Stimulated activated CD8-positive, alpha-beta memory T cell treated with anti-CD3 and anti-CD28 coated beads, Interleukin-12 subunit alpha, Interleukin-12 subunit beta, amount 100 ng/mL, for 1 hour (primary cell): Measurements from ENCODE around the gene TMEM235.

Experiments used
- DNase-seq: peaks from one replicate; pipeline ENCODE4 v3.0.0-alpha.2; 2020; ENCODE audit warnings: low read depth

Gene TMEM235

DNA sequence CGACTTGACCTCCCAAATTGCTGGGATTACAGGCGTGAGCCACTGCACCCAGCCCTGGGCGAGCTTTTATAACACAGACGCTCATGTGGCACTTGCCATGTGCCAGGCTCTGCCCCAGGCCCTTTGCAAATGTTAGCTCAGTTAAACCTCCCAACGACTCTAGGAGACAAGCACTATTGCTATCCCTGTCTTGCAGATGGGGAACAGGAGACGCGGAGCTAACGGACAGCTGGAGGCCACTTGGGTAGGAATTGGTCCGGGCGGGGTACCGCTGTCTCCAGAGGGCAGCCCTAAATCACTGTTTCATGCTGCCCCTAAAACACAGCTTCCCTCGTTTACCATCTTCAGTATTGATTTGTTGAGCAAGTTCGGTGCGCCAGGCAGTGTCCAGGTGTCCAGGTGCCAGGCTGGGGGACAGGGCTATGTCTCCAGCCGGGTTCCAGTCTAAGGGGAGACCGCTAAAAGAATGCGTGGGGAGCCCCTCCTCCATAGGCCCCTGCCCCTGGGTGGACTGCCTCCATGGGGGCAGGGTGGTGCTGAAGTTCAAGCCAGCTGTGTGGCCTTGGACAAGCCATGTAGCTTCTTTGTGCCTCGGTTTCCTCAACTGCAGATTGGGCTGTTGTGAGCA, 23.7 kb downstream of the TMEM235 start:
- no peak for DNase-seq

DNA sequence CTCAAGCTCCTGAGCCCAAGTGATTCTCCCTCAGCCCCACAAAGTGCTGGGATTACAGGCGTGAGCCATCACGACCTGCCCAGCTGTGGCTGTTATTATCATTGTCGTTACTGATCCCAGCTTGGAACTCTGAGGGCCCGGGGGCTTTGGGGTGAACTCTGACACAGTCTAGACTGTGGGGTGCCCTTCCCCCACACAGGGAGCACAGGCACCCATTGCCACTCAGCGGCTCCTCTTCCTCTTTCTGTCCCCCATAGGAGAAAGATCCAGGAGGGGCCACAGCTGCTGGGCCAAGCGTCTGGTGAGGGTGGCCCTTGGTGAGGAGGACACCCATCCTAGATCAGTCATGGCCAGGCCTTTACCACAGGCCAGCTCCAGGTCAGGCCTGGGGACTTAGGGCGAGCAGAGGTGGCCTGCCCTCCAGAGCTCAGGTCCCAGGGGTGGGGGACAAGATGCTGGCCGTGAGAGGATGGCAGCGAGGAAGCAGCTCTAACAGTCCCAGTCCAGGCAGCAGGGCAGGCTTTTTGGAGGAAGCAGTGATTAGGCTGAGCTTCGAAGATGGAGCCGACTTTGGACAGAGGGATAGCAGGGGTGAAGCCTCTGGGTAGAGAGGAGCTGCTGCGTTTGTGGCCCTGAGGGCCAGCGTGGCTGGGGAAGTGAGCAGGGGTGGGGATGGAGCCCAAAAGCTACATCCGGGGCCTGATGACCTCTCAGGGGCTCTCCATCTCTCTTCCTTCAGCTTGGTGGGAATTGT, 24.7 kb downstream of the TMEM235 start:
- no peak for DNase-seq

DNA sequence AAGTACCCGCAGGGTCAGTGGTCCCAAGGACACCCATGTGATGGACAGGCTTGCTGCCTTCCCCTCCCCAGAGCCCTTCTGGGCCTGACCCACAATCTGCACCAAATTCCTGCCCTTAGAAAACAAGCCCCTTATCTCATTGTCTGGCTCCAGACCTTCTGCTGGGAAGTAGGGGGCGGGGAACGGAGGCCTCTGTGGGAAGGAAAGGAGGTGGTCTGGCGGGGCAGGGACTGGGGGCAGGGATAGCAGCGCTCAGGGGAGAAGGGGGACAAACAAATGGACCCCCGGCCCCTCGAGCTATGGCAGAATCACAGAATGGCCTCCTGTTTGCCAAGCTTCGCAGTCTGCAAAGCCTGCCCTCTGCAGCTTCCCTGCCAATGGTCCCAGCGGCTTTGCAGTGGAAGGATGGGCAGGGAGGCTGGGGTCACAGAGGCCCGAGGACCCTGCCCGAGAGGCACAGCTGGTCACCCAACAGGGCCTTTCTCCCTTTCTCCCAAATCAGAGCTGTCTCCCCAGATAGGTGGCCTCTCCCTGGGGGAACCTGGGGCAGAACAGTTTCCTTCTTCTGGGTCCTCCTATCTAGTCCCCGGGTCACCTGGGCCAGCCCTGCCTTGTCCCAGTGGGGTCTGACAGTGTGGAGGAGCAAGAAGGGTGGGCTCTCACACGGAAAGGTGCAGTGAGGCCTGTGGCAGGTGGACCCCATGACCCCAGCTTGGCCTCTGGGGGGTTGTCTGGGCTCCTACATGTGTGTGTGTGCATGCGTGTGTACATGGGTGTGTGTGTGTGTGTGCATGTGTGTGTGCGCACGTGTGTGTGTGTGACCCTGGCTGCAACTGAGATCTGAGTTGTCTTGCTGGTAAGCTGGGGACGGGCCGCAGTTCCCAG, 25.5 kb downstream of the TMEM235 start:
- DNase-seq: no peak

DNA sequence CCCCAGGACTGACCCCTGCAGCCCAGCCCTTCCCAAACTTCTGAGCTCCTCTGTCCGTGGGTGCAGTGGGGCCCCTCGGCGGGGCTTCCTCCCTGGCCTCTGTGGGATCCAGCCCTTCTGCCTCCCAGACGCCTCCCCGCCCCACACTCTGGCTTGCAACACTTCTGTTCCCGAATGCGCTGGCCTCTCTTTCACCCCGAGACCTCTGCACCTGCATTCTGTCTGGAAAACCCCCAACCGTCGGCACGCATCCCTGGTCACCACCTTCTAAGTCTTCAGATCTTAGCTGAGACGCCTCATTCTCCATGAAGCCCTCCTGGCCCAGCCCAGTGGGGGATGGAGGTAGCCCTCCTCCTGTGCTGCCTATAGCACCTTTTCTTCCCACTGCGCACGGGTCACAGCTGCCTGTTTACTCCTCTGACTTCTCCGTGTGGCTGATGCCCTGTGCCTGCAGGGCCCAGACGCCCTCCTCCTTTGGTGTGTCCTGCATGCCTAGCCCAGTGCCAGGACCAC, 26.4 kb downstream of the TMEM235 start:
- no peak for DNase-seq

DNA sequence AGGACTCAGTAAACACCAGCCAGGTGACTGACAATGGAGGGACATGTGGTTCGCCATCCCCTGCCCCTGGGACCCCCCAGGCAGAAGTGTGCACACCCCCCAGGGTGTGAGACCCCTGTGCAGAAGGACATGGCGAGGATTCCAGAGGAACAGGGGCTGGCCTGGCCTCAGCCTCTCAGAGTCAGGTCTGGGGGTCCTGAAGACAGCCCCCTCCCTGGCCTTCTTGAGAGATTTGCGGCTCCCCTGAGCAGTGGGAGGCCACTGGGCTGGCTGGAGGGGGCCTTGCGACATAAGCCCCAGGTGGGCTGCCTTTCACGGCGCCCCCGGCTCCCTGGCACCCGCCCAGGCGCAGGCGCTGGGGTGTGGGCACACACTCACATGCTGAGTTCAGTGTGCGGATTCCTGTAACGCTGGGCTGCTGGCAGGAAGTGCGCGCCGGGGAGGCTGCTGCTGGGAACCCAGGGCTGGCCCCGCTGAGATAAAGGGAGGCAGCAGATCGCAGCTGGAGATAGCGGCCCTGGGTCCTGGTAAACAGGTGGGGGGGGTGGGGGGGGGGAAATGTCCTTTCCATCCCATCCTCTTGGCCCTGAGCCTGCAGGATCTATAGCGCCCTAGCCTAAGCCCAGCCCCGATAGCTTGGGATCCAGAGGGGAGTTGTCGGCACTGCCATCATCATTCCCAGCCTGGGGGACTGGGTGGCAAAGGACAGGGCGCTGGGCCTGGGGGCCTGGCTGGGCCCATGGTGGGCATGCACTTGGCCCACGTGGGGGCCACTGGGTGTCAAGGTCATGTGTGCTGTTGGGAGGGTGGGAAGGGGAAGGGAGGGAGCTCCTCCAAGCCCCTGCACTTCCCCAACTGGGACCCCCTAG, 27.1 kb downstream of the TMEM235 start:
- DNase-seq: no peak

DNA sequence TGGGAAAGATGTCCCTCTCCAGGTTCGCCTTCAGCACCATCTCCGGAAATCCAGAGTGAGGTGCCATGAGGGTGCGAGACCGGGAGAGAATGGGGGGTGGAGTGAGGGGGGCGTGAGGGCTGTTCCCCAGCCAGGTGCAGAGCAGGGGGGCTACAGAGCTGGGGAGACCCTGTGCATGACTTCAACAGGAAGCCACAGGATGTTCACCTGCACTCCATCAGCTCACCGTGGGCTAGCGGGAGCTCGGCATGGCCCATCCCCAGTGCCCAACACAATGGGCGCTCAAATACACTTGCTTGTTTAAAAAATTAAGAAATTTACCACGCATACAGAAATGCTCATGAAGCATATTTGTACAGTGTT, 27.7 kb downstream of the TMEM235 start:
- DNase-seq: no peak

DNA sequence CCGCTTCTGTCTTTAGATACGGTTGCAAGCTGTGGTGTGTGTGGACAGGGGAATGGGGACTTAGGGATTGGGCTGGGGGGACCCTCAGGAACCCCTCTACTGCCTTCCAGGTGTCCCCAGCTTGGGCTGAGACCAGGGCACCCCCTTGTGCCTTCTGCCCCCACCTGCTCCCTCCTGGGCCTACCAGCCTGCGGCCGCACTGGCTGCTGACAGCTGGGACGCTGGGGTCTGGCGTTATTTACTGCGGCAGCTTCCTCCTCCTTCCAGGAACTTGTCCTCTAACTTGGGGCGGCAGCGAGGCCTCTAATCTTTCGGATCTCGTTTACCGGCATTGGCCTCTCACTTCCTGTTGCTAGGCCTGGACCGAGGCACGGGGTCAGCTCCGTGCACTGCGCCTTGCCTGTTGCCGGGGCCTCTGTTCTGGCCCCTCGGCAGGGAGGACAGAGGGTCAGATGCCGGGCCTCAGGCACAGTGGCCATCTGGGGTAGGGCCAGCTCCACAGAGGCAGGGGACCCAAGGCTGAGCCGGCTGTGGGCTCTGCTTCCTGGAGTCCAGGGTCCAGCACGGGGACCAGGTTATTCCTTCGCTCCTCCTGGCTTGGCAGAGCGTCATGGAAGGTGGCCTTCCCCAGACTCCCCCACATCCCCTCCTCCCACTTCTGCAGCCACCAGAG, 31.8 kb downstream of the TMEM235 start:
- DNase-seq: no peak

DNA sequence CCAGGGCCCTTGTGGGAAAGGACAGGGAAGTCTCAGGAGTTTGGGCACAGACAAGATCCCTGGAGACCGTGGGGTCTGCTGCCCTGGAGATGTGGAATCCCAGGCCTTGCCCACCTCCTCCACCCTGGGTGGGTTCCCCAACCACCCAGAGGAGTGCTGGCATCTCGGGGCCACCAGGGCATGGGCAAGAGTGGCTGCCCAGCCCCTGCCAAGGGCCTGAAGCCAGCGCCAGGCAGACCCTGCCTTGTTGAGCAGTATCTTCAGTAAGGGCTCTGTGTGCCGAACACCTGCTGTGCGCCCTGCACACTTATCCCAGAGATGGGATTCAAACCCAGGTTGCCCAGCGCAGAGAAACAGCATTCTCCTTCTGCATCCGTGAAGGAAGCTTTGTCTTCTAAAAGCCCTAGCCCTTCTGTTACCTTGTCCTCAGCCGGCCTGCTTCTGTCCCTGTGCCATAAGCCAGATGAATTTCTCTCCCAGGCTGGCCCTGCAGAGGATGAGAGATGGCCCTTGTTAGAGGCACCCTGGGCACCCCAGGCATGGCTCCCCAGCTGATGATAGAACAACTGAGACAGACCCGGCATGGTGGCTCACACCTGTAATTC, 32.4 kb downstream of the TMEM235 start:
- DNase-seq: no peak

DNA sequence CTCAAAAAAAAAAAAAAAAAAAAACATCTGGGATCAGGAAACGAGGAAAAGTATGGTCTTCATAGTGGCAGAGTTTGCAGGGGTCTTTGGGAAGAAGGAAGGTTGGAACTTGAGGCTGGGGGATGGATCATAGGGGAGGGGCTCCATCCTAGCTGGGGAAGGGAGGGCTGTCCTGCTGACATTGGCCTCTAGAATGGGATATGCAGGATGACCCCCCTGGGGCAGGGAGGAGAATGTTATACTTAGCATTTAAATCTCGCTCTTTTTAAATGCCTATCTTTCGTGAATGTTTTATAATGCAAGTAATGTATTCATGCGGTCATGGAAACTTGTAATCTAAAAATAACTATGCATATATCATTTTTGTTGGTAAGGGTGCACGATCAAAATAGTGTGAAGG, 33.2 kb downstream of the TMEM235 start:
- DNase-seq: no peak

DNA sequence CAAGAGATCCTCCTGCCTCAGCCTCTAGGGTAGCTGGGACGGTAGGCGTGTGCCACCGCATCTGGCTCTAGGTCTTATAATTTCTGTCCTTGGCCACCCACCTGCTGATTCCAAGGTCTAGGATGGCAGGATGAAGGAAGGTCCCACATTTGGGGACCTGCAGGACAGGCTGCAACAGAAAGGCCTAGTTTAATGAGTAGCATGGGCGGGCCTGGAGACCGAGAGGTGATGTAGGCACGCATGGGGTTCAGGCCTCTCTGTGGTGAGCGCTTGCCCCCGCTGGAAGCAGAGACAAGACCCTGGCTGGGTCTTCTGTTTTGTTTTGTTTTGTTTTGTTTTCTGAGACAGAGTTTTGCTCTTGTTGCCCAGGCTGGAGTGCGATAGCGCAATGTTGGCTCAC, 33.7 kb downstream of the TMEM235 start:
- no peak for DNase-seq

DNA sequence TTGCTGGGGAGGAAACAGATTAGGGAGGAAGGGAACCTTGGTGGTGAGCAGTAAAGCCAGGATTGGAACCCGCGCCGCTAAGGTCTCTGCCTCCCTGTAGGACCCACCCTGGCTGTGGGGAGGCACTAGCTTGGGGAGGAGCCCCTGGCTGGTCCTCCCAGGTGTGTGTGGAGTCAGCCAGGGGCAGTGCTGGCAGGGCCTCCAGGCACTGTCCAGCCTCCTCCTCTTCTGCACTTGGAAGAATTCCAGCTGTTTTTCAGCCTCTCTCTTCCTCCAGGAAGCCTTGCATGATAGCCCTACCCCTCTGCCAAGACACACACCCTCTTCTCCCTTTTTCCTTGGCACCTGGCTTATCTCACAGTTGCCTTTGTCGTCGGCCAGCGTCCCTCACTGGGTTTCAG, 34.8 kb downstream of the TMEM235 start:
- no peak for DNase-seq

DNA sequence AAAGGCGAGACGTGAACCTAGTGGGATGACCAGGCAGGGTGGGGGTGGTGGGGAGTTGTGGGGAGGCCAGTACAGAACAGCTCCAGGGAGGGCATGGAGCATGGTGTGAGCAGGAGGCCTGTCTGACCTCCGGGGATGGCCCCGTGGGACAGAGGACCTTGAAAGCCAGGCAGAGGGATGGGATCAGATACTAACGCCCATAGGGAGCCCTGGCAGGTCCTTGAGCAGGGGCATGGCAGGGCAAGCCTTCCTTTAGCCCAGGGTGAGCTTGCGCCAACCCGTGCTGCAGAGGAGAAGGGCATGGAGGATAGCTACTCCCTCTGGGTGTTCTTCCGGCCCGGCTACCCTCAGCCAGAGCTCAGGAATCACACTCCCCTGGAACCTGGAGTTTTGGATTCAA, 35.3 kb downstream of the TMEM235 start:
- DNase-seq: no peak

DNA sequence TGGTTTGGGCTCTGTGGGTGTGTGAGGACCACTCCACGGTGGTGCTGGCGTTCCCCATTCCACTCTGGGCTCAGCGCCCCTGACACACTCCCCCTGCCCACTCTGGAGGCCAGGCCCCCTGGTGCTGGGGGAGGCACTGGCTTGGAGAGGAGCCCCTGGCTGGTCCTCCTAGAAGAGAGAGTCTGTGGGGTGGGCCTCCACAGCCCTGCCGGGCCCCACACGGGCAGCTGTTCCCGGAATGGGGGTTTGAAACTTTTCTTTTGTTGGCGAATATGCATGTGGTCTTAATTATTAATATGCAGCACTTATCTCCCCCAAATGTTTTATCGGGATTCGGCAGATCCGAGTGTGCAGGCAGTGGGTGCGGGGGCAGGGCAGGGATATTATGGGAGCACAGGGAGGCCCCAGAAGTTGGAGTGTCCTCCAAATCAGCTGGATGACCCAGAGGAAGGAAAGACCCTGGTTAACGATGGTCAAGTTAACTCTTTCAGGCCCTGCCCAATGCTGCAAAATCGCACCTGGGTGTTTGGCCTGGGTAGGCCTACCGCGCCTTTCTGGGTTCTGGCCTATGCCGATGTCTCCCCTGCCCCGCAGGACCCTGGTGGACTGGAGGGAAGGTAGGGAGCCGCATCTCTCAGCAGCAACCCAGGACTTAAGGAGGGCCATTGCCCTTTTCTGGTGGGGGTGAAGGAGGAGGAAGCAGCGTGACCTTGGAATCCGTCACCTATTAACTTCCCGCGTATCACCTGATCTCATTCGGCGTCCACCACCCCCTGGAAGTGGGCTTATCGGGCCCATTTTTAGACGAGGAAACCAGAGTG, 36.0 kb downstream of the TMEM235 start:
- DNase-seq: no peak

DNA sequence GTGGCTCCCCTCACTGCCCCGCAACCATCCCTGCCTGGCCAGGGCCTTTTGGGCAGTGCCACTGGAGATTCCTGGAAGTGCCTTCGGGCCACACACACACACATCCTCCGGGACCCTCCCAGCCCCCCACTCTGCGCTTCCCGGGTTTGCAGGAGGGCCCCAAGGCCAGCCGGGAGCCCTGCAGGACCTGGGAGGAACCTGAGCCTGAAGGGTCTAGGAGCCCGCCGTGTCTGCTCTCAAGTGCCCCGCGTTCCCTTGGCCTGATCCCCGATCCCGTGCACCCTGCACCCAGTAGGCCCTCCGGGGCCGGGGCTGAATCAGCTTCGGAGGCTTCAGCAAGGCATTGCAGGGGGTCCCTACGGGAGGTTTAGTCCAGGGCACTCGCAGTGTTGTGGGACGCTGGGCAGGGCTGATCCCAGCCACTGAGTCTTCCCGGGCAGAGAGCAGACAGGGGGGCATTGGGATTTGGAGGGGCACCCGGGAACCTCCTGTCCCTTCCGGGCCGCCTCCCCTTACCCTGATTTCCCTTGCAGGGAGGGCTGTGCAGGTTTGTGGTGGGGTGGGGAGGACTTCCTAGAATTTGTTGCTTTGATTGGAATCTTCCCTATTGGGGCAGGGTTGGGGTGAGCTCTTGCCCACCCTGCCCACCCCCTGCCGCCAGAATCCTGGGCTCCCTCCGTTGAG, 36.9 kb downstream of the TMEM235 start:
- no peak for DNase-seq

DNA sequence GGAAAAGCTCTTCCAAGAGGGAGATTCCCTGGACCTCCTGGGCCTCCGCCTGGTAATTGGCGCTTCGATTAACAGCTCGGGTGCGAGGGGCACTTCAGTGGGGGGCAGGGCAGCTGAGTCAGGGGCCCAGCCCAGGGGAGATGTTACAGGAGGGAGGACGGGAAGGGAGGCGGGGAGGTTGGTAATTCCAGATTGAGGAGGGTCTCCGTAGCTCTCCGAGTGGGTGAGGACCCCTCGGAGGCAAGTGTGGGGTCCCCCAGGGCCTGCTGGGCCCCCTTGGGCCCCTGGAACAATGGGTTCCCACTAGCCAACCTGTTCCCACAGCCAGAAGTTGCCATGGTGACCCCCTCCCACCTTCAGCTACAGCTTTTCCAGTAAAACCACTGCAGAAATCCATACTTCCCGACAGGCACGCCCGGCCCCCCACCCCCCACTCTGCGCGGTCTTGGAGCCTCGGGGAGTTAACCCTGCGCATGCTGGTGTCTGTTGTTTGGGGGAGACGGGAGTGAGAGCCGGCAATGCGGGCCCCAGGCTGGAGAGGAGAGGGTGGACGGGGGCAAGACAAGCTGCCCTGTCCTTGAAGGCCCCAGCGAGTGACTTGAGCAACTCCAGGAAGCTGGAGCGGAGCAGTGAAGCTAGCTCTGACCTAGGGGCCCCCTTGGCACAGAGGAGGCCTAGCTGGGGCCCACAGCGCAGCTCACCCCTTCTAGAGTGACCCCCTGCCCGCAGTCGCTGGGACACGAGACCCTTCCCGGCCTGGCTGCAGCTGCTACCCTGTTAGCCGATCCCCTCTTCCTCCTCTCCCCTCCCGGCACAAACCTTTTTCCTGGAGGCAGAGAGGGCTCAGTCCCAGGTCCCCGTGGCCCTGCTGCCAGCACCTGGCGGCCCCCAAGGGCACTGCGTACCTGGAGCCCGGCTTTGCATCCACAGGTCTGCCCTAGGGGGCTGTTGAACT, 37.8 kb downstream of the TMEM235 start:
- DNase-seq: no peak

DNA sequence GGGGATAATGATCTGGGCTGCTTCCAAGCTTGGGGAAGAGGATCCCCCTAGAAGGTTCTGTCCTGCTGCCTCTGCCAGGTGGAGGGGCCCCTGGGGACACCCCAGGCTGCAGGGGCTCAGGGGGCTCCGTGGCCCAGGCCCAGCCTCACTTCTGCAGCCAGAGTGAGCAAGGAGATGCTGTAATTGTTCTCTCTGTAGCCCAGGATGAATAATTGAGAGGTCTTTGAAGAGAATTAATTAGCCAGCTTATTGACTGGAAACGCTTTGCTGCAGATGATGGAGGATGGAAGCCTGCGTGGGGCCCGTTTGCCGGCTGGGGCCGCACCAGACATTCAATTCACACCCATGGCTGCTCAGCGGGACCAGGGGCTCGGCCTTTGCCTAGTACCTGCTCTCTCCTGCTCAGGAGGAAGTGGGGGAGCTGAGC, 38.5 kb downstream of the TMEM235 start:
- DNase-seq: no peak

DNA sequence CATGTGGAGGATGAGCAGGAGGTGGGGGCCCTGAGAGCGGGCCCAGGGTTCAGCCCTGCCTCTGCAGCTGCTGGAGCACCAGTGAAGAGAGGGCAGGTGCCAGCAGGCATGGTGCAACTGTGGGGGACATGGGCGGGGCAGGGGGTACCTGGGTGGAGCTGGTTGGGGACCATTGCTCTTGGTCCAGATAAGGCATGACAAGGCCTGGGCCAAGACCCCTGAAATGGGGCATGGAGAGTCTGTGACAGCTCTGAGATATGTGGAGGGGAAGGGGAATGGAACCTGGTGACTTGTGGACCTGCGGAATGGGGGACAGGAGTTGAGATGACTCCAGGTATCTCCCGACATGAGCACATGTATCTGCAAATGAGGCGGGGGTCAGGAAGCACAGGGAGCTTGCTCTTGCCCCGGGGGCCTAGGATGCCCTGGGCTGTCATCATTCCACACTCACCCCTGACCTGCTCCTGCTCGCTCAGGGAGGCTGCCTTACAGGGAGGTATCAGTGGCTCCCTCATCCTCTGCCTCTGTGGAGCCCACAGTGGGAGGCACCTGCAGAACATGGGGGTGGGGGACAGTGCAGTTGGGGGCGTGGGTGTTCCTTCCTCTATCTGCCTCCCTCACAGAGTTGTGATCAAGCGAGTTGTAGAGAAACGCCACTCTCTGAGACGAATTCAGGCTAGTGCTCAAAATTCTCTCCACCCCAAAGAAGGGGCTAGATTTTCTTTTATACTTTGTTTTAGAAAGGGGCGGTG, 40.2 kb downstream of the TMEM235 start:
- no peak for DNase-seq
